Activated T-cell treated with anti-CD3 and anti-CD28 coated beads for 24 hours (primary cell): ENCODE measurements around the gene CEACAM16.
A peak's percentile ranks its signal among the peaks of the same experiment; 100 is the strongest.
"Not testable (repeated sequence)": the region's sequence is repeated elsewhere in the genome, so short reads cannot be mapped to it uniquely, and the experiment has no call there.

Experiments used
- DNase-seq: peaks from one replicate; pipeline ENCODE4 v3.0.0-alpha.2; 2020; ENCODE audit warnings: low read depth

The CEACAM16 gene

GRCh38 chr19:44698492-44699201, at the start of gene CEACAM16:
CEACAM16 (plus strand) TSS chr19:44699151; CDS start chr19:44701457, 2,306 bp downstream.
- DNase-seq: no peak

- DNase-seq: no peak
Measured at GRCh38 chr19:44649578-44650145, 49.3 kb upstream of the CEACAM16 start.

GRCh38 chr19:44653343-44653742, 45.6 kb upstream of the CEACAM16 start:
- no peak for DNase-seq

GRCh38 chr19:44653977-44654774, 44.8 kb upstream of the CEACAM16 start:
- peak; percentile 60 for DNase-seq

GRCh38 chr19:44657211-44657921, 41.6 kb upstream of the CEACAM16 start:
- DNase-seq: peak; percentile 47

- no peak for DNase-seq
Measured at GRCh38 chr19:44658069-44658733, 40.8 kb upstream of the CEACAM16 start.

GRCh38 chr19:44660081-44660480, 38.9 kb upstream of the CEACAM16 start:
- no peak for DNase-seq

GRCh38 chr19:44661205-44661604, 37.7 kb upstream of the CEACAM16 start:
- DNase-seq: no peak

- DNase-seq: no peak
Measured at GRCh38 chr19:44661904-44662303, 37.0 kb upstream of the CEACAM16 start.

GRCh38 chr19:44662691-44663385, 36.1 kb upstream of the CEACAM16 start:
- DNase-seq: no peak

GRCh38 chr19:44663996-44664395, 35.0 kb upstream of the CEACAM16 start:
- no peak for DNase-seq

- DNase-seq: no peak
Measured at GRCh38 chr19:44664976-44665375, 34.0 kb upstream of the CEACAM16 start.

GRCh38 chr19:44666852-44667556, 31.9 kb upstream of the CEACAM16 start:
- no peak for DNase-seq

GRCh38 chr19:44668985-44669764, 29.8 kb upstream of the CEACAM16 start:
- DNase-seq: no peak

- DNase-seq: not testable (repeated sequence)
Measured at GRCh38 chr19:44670027-44670426, 28.9 kb upstream of the CEACAM16 start.

- DNase-seq: no peak
Measured at GRCh38 chr19:44671400-44671799, 27.6 kb upstream of the CEACAM16 start, which contains the start of gene CEACAM19. CEACAM19 (plus strand) TSS chr19:44671482; CDS start chr19:44671932, 450 bp downstream.

- no peak for DNase-seq
Measured at GRCh38 chr19:44672226-44672625, 26.7 kb upstream of the CEACAM16 start.

GRCh38 chr19:44673510-44673909, 25.4 kb upstream of the CEACAM16 start:
- no peak for DNase-seq

- no peak for DNase-seq
Measured at GRCh38 chr19:44675521-44675920, 23.4 kb upstream of the CEACAM16 start.
